HuH-7.5 (cell line): ENCODE data around the gene PEAK3.

ENCODE experiments used
- DNase-seq: peaks from one replicate; pipeline ENCODE4 v3.0.0; 2011; ENCODE audit warnings: low spot score

The PEAK3 gene

DNA sequence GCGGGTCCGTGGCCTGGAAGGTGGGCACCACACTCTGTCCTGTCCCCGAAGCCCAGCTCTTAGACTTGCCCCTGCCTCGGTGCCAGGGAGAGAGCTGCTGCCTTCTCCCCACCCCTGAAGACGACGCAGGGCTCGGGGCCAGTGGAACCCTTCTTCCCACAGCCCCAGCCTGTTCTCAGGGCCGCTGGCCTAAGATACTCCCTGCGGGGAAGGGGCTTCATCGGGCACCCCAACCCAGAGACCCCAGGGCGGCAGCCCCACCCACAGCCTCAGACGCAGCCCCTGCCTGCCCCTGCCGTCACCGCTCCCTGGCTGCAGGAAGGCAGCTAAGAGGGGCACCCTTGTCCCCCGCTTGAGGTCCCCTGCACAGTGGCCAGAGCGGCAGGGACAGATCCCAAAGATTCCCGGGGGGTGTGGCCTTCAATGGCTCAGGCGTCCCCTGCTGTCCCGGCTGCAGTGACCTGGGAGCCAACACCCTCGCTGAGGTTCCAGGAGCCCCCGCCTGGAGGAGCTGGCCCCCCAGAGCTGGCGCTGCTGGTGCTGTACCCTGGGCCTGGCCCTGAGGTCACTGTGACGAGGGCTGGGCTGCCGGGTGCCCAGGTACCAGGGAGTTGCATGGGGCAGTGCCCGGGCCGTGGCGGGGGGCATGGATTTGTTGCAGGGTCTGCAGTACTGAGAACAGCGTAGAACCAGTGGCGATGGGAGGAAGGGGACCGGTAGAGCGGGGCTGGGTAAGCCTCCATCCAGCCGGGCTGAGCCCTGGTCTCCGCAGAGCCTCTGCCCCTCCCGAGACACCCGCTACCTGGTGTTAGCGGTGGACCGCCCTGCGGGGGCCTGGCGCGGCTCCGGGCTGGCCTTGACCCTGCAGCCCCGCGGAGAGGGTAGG is 31.9 kb downstream of the PEAK3 start:
- DNase-seq, result no peak

GRCh38 chr19:2249010-2249866 is 32.7 kb downstream of the PEAK3 start, which contains the start of gene AMH:
AMH (plus strand) TSS chr19:2249323; CDS start chr19:2249333, 10 bp downstream.
- DNase-seq, result no peak

GRCh38 chr19:2248136-2249009 is 33.6 kb downstream of the PEAK3 start:
- no peak for DNase-seq

DNA sequence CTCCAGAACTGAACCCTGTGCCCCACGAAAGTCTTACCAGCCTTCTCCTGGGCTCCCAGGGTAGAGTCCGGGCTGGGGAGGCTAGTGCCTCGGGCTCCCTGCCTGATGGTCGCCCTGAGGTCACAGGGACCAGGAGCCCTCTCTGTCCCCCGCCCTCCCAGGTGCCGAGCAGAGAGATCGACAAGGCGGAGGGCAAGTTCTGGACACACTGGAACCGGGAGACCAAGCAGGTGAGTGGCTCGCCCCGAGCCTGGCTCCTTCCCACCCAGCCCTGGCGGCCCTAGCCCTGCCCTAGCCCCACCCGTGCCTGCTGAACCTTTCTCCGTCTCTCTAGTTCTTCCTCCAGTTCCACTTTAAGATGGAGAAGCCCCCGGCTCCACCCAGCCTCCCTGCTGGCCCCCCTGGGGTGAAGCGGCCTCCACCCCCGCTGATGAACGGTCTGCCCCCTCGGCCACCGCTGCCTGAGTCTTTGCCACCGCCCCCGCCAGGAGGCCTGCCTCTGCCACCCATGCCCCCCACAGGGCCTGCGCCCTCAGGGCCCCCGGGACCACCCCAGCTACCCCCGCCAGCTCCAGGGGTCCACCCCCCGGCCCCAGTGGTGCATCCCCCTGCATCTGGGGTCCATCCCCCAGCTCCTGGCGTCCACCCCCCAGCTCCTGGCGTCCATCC is 34.4 kb downstream of the PEAK3 start:
- DNase-seq, result no peak

DNA sequence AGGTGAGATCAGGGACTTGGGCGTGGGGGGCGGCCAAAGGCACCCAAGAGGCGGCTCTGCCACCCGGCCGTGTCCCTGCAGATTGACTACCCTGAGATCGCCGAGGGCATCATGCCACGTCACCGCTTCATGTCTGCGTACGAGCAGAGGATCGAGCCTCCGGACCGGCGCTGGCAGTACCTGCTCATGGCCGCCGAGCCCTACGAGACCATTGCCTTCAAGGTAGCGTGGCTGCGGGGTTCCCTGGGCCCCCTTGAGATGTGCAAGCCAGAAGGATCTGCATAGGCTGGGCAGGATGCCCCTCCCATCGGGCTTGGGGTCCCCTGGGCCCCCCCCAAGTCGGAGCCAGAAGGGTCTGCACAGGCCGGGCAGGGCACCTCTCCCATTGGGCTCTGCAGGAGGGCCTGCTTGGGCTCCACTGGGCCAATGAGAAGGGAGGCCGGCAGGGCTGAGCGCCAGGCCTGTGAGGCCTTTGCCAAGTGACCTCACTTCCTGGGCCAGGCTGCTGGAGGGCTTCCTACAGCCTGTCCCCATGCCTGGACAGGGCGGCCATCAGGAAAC is 35.1 kb downstream of the PEAK3 start:
- no peak for DNase-seq

- no peak for DNase-seq
Observed at GRCh38 chr19:2246014-2246620, 35.9 kb downstream of the PEAK3 start.

- no peak for DNase-seq
Observed at GRCh38 chr19:2245273-2245672, 36.7 kb downstream of the PEAK3 start.

GRCh38 chr19:2244486-2244885 is 37.5 kb downstream of the PEAK3 start:
- no peak for DNase-seq

DNA sequence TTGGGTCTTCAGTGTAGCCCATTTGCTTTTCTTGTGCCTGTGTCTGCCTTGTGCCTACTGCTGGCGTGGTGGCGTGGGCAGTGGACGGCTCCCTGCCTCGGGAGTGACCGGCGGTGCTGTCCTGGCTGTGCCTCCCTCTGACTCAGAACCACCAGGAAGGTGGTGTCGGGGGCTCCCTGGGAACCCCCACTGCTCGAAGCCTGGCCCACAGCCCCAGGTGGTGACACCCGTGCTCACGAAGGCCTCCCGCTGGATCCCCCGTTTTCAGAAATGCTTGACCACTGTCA is 37.9 kb downstream of the PEAK3 start:
- DNase-seq, result no peak

- no peak for DNase-seq
Observed at GRCh38 chr19:2243274-2244124, 38.5 kb downstream of the PEAK3 start.

DNA sequence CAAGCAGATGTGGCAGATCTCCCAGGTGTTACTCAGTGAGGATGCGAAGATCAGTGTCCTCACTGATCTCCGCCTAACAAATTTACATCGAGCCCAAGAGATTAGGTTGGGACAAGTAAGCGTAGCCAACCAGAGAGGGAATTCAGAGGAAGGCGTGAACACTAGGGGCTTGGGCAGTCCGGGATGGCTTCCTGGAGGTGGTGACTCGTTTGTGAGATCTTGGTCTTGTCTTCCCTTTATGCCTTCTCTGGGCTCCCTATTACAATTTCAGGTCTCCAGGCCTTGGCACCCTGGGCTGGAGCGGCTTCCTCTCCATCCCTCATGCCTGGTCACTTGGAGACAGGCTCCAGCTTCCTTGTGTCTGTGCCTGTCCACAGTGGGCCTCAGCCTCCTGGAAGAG is 39.2 kb downstream of the PEAK3 start:
- DNase-seq, result no peak

GRCh38 chr19:2242092-2242537 is 39.9 kb downstream of the PEAK3 start:
- DNase-seq, result no peak

DNA sequence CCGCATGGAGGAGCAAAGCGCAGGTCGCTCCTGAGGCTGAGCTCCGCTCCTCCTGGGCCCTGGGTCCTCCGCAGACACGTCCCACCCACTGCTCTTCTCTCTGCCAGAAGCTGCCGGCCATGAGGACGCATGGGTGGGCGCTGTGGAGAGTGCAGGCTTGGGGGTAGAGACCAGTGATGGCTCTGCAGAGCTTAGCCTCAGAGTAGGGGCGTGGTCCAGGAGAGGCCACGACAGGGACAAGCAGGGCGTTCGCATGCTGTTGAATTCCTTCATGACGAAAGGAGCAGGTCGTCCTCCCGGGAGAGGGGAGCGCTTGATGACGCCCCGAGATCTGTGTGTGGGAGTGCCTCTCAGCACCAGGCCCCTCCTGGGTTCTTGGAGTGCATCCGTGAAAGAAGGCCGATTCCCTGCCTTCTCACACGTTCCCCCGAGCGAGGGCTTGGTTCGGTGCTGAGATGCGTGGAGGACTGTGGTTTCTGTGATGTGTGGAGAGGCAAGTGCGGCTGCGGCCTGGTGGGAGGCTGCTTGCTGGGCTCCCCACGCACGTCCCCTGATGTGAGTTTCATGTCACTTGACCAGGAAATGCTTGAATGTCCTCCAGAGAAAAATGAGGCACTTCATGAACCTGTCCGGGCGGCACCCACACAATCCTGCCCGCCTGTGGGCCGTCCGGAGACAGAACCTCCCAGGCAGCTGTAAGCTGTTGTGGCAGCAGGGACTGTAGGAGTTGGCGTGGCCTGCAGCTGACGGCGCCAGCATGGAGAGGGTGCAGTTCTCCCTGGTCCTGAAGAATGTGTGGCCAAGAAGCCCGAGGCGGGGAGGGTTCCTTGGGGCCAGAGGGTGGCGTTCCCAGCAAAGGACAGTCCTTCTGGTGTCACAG is 40.9 kb downstream of the PEAK3 start:
- no peak for DNase-seq

DNA sequence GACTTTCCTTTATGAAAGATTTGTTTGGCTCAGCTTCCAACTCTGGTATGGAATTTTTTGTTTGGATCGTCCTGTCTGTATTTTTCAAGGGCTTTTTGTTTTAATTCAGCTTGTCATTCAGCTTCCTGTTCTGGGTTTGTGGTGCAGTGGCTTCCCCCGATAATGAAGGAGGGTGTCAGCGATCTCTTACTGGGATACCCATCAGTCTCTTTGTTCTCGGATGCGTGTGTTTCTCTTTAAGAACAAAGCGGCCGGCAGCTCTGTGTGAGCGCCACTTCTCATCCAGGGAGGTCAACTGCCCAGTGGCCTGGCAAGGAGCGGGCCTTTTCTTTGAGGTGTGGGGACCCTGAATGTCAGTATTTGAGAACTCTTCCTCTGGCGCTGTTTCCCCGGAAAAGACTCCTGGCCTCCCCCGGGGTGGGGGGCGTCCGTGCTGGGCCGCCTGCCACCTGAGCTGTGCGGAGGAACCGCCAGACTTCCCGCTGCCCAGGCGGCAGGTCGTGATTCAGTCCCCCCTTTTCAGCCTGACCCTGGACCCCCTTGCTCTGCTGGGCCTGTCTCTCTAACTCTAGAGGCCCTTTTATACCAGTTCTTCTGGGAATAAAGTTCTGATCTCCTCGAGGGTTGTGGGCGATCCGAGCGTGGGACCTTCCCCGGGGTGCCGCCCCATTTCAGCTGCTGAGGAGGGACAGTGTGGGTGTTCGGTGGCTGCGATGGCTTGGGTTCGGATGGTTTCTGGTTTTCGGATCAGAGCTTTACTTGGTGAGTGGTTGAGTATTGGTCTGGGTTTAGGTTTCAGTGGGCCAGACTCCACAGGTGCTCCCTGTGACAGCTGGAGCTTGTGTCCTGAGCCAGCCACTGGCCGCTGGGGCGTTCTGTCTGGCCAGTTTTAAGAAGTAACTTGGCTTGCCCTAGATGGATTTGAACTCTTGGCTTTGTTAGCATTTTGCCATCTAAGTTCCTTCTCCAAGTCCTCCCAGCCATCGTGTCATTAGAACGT is 41.9 kb downstream of the PEAK3 start:
- DNase-seq, result no peak

GRCh38 chr19:2239173-2239572 is 42.8 kb downstream of the PEAK3 start:
- DNase-seq, result no peak

DNA sequence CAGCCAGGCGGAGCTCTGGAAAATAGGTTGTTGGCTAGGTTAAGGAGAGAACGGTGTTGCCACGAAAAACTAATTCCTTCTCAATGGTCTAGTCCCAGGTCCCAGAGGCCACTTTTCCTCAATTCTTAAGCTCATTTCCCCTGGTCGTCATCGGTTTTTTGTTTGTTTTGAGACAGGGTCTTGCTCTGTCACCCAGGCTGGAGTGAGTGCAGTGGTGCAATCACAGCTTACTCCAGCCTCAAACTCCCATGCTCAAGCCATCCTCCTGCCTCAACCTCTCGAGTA is 44.2 kb downstream of the PEAK3 start:
- DNase-seq, result no peak

DNA sequence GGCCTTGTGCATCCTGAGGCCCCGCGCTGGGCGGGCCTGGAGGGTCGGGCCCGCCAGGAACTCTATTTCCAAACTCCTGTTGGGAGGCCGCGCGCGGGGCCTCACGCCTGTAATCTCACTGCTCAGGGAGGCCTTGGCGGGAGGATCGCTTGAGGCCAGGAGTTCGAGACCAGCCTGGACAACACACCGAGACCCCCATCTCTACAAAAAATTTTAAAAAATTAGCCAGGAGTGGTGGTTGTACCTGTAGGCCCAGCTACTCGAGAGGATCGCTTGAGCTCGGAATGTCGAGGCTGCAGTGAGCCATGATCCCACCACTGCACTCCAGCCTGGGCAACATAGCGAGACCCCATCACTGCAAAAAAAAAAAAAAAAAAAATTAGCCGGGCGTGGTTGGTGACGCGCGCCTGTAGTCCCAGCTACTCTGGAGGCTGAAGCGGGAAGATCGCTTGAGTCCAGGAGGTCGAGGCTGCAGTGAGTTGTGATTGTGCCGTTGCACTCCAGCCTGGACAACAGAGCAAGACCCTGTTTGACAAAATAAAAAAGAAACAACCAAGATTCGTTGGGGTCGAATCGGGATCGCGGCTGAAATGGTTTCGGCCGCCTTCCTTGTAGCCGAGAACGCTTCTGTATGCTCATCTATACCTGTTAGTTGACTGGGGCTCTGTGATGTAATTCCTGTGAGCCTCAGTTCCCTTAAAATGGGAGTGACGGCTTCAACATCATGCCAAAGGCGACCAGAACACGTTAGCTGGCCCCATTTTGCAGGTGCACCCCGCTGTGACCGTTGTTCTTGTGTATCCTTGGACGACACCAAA is 44.7 kb downstream of the PEAK3 start:
- DNase-seq, result no peak
